B cell (primary cell): ENCODE results near the gene SERPINI1. TPM values are rescaled to one million over a fixed set of nuclear protein-coding genes. Genes with fewer than 3 reads are reported as not detected.

Source experiments
- ATAC-seq: fragments of 200-7000 bp; cut with Tn5 transposase; one replicate; pipeline ENCODE4 v1.10.0; 2021; ENCODE audit warnings: low read depth, mild to moderate bottlenecking, moderate number of reproducible peaks, moderate library complexity
- CTCF ChIA-PET: fragments of 350-600 bp; sonication (Branson Sonifier 250); formaldehyde crosslinking; loops from one replicate; lab custom pipeline; 2021; ENCODE audit warnings: antibody characterized with exemption, inconsistent platforms; lab: Charles Lee
- POLR2A ChIA-PET: fragments of 350-600 bp; sonication (Branson Sonifier 250); formaldehyde crosslinking; loops from one replicate; lab custom pipeline; 2021; ENCODE audit warnings: antibody characterized with exemption; lab: Charles Lee
- DNase-seq: peaks from one replicate; pipeline ENCODE4 v3.0.0; 2013
- H2AFZ ChIP-seq: 2 replicates; pipeline ENCODE4 v1.6.1; 2012; ENCODE audit warnings: mild to moderate bottlenecking, low read depth, low read length; ENCODE audit not compliant: insufficient read depth, poor library complexity, severe bottlenecking
- H3K27ac ChIP-seq, 2 donors: 1 replicate in 1 of 2; 2 replicates in 1 of 2; pipeline ENCODE4 v1.5.1; 2012 to 2013; ENCODE audit warnings: low read length in 2 of 2, mild to moderate bottlenecking in 2 of 2, moderate library complexity in 1 of 2
- H3K27me3 ChIP-seq, 4 experiments: fragments of 200-600 bp in 1 of 4; sonication (generic) in 1 of 4; replicated peaks in 1 of 4; 1 replicate in 2 of 4; 2 replicates in 2 of 4; pipeline versions ENCODE4 v1.6.1 to v1.7.0; 2013 to 2016; ENCODE audit warnings: low read length in 3 of 4, mild to moderate bottlenecking in 2 of 4, mixed read lengths in 1 of 4, moderate library complexity in 1 of 4; ENCODE audit not compliant: insufficient read depth in 4 of 4, control insufficient read depth in 3 of 4; ENCODE audit errors: control extremely low read depth in 1 of 4
- H3K36me3 ChIP-seq, 2 experiments: replicated peaks in 1 of 2; 1 replicate in 1 of 2; 2 replicates in 1 of 2; pipeline versions ENCODE4 v1.6.1 to v1.7.1; 2013; ENCODE audit warnings: low read length in 1 of 2; ENCODE audit not compliant: insufficient read depth in 2 of 2, control insufficient read depth in 1 of 2; ENCODE audit errors: control extremely low read depth in 1 of 2, extremely low read depth in 1 of 2
- H3K4me1 ChIP-seq, 2 donors: fragments of 200-600 bp in 1 of 2; sonication (generic) in 1 of 2; 1 replicate in 1 of 2; 2 replicates in 1 of 2; pipeline versions ENCODE4 v1.5.1 to v1.6.1; 2013 to 2017; ENCODE audit warnings: low read length in 2 of 2; ENCODE audit not compliant: control insufficient read depth in 2 of 2, insufficient read depth in 2 of 2
- H3K4me2 ChIP-seq: replicated peaks from 2 replicates; pipeline ENCODE3; 2012; ENCODE audit warnings: mild to moderate bottlenecking, low read depth, low read length; ENCODE audit not compliant: poor library complexity, severe bottlenecking
- H3K4me3 ChIP-seq, 5 experiments: fragments of 200-600 bp in 1 of 5; sonication (generic) in 1 of 5; 1 replicate in 3 of 5; 2 replicates in 2 of 5; pipeline versions ENCODE4 v1.5.1 to v1.7.0; 2011 to 2016; ENCODE audit warnings: low read length in 4 of 5, mild to moderate bottlenecking in 4 of 5, low read depth in 2 of 5, control low read depth in 1 of 5, moderate library complexity in 1 of 5; ENCODE audit not compliant: insufficient read depth in 1 of 5; ENCODE audit errors: control extremely low read depth in 1 of 5, extremely low read depth in 1 of 5
- H3K79me2 ChIP-seq: fragments of 200-600 bp; sonication (generic); one replicate; pipeline ENCODE4 v1.6.0; 2016; ENCODE audit warnings: low read length; ENCODE audit not compliant: control insufficient read depth, insufficient read depth
- H3K9ac ChIP-seq: fragments of 200-600 bp; sonication (generic); 2 replicates; pipeline ENCODE4 v1.6.1; 2017; ENCODE audit warnings: mild to moderate bottlenecking, low read length, moderate library complexity
- H3K9me3 ChIP-seq, 3 donors: one replicate each; pipeline versions ENCODE4 v1.6.1 to v1.7.1; 2013; ENCODE audit warnings: low read length in 2 of 3; ENCODE audit not compliant: control insufficient read depth in 2 of 3, insufficient read depth in 1 of 3; ENCODE audit errors: control extremely low read depth in 1 of 3
- H4K20me1 ChIP-seq: 2 replicates; pipeline ENCODE4 v1.6.0; 2012; ENCODE audit warnings: mild to moderate bottlenecking, low read length; ENCODE audit not compliant: insufficient read depth, control insufficient read depth, poor library complexity, severe bottlenecking
- H3K27ac Mint-ChIP-seq: one replicate; pipeline ENCODE4 v1.8.0; 2021; ENCODE audit warnings: mixed read lengths
- H3K27me3 Mint-ChIP-seq: one replicate; pipeline ENCODE4 v1.8.0; 2021; ENCODE audit warnings: mixed read lengths
- H3K4me1 Mint-ChIP-seq: one replicate; pipeline ENCODE4 v1.8.0; 2021; ENCODE audit warnings: mixed read lengths
- H3K4me3 Mint-ChIP-seq: one replicate; pipeline ENCODE4 v1.8.0; 2021; ENCODE audit warnings: mixed read lengths
- H3K9me3 Mint-ChIP-seq: one replicate; pipeline ENCODE4 v1.8.0; 2022; ENCODE audit warnings: mixed read lengths; ENCODE audit not compliant: insufficient read depth
- CTCF ChIP-seq: fragments of 200-600 bp; IDR thresholded peaks from one replicate; pipeline ENCODE4 v1.8.0; 2022; ENCODE audit warnings: antibody characterized with exemption, mild to moderate bottlenecking
- EZH2 ChIP-seq: IDR thresholded peaks from 2 replicates; pipeline ENCODE4 v1.6.1; 2012; ENCODE audit warnings: borderline replicate concordance, low read depth, mild to moderate bottlenecking, moderate library complexity, low read length; ENCODE audit not compliant: insufficient read depth, poor library complexity, severe bottlenecking
- intact Hi-C: fragments of 100-400 bp; cut with micrococcal nuclease; formaldehyde crosslinking; loops from one replicate; pipeline ENCODE4 v1.10.0; 2022
- polyA plus RNA-seq: library from polyadenylated mRNA; depleted of rRNA; stranded (reverse); fragments of >200 nt; gene quantifications from 2 replicates; pipeline ENCODE4 v1.2.3, GENCODE V29; 2012
- small RNA-seq: library from RNA; depleted of rRNA; stranded (forward); fragments of <200 nt; gene quantifications from one replicate; pipeline ENCODE3, GENCODE V24; 2012; ENCODE audit warnings: low replicate concordance, low read depth; ENCODE audit not compliant: insufficient read length
- total RNA-seq, 2 donors: library from RNA; stranded (reverse); fragments of 120-200 nt in 1 of 2; gene quantifications; 1 replicate in 1 of 2; 2 replicates in 1 of 2; pipeline versions ENCODE4 v1.2.3 to v1.2.4, GENCODE V29; 2013 to 2022

The SERPINI1 gene
- total and polyA plus RNA-seq, 2 donors (not counting 1 experiment from before 2014, with no cell fraction given), result 6.8 to 7.0 TPM

- ATAC-seq, result no peak
- POLR2A ChIA-PET, result no interaction called here
- H3K9me3 ChIP-seq, result no peaks in the 10 kb centered on the region
- CTCF ChIA-PET, result interaction anchor here (0.7 kb wide), 1 partner anchor 212 kb away, joined by 3 read pairs; no protein-coding TSS in a partner anchor
- Mint-ChIP-seq H3K4me3 (no peak overlapping the region), H3K9me3 (no peaks in the 10 kb centered on the region), H3K4me1 (no peaks in the 10 kb centered on the region), H3K27me3 (peaks cover 5% of the 10 kb centered on the region), H3K27ac (no peak overlapping the region)
- no peak for DNase-seq
- H3K36me3 ChIP-seq, result no peaks in the 10 kb centered on the region
- no peaks in the 10 kb centered on the region for H3K79me2 ChIP-seq
- intact Hi-C loops, result no loop called here
- H2AFZ ChIP-seq, result no peak overlapping the region
- H3K27ac ChIP-seq, result no peak overlapping the region
- H3K9ac ChIP-seq, result no peak overlapping the region
- no peaks in the 10 kb centered on the region for H4K20me1 ChIP-seq
- H3K4me1 ChIP-seq, result no peaks in the 10 kb centered on the region
- no peaks in the 10 kb centered on the region for H3K27me3 ChIP-seq
- no peak overlapping the region for H3K4me2 ChIP-seq
- TF ChIP-seq EZH2, result no peak
- no peak for TF ChIP-seq CTCF
- H3K4me3 ChIP-seq, result no peak overlapping the region
Measured at GRCh38 chr3:167874671-167875372, 139.3 kb downstream of the SERPINI1 start.

Small RNA genes within 50 kb of the gene (small RNA-seq; reads per million reads assigned to genes)
- gene HMGN1P8, result not detected

Other genes starting within 250 kb of the SERPINI1 start
- 0.73 and 1.4 TPM in 2 replicates for gene WDR49, start 81.8 kb upstream of the SERPINI1 start, total RNA-seq
- gene WDR49, start 81.8 kb upstream of the SERPINI1 start, polyA plus RNA-seq, result 0.74 and 0.88 TPM in 2 replicates
- gene PDCD10, start 829 bp upstream of the SERPINI1 start, total RNA-seq, result 54.4 and 58.0 TPM in 2 replicates
- 25.7 and 30.9 TPM in 2 replicates for gene PDCD10, start 829 bp upstream of the SERPINI1 start, polyA plus RNA-seq